ENCODE results near the gene SUGCT.

The SUGCT gene

DNA sequence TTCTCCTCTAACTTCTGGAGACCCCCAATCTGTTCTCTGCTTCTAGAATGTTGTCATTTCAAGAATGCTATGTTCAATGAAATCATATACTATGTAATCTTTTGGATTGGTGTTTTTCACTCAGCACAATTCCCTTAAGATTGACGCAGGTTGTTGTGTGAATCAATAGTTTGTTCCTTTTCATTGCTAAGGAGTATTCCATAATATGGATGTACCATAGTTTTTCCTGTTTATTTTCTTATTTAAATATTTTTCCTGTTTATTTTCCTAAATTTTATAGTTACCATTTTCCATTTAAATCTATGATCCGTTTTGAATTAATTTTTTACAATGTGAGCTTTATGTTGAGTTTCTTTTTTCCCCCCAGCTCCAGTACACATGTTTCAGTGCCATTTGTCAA is 604.5 kb downstream of the SUGCT start:
- no peak overlapping the region for H3K4me3 ChIP-seq (ENCODE audit: low read depth, low read length)
- no peak for DNase-seq
- no peaks in the 10 kb centered on the region for H3K27me3 ChIP-seq (replicated peaks)
- no peak overlapping the region for H3K27ac ChIP-seq
- TF ChIP-seq, protein P1, sequence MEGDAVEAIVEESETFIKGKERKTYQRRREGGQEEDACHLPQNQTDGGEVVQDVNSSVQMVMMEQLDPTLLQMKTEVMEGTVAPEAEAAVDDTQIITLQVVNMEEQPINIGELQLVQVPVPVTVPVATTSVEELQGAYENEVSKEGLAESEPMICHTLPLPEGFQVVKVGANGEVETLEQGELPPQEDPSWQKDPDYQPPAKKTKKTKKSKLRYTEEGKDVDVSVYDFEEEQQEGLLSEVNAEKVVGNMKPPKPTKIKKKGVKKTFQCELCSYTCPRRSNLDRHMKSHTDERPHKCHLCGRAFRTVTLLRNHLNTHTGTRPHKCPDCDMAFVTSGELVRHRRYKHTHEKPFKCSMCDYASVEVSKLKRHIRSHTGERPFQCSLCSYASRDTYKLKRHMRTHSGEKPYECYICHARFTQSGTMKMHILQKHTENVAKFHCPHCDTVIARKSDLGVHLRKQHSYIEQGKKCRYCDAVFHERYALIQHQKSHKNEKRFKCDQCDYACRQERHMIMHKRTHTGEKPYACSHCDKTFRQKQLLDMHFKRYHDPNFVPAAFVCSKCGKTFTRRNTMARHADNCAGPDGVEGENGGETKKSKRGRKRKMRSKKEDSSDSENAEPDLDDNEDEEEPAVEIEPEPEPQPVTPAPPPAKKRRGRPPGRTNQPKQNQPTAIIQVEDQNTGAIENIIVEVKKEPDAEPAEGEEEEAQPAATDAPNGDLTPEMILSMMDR (IDR thresholded peaks at IDR 0.05; ENCODE audit: low read depth, low read length, missing control alignments) = no peak
- in situ Hi-C loops (cut with HindIII; ENCODE audit: low pct_ligation_motif_present, low sequenced_read_pairs) = no loop called here
- no peaks in the 10 kb centered on the region for H3K36me3 ChIP-seq (replicated peaks)

DNA sequence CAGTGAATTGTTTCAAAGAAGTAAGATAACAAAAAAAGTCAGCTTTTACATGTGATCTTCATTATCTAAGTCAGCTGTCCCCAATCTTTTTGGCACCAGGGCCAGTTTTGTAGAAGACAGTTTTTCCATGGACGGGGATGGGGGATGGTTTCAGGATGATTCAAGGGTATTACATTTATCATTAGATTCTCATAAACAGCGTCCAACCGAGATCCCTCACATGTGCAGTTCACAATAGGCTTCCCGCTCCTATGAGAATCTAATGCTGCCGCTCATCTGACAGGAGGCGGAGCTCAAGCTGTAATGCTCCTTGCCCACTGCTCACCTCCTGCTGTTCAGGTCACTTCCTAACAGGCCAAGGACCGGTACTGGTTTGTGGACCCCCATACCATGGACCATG is 607.5 kb downstream of the SUGCT start:
- Histone ChIP-seq H3K27me3 (replicated peaks) (no peaks in the 10 kb centered on the region), H3K36me3 (replicated peaks) (no peaks in the 10 kb centered on the region), H3K27ac (no peak overlapping the region), H3K4me3 (ENCODE audit: low read depth, low read length) (no peak overlapping the region)
- no peak for DNase-seq
- in situ Hi-C loops (cut with HindIII; ENCODE audit: low pct_ligation_motif_present, low sequenced_read_pairs) = no loop called here
- TF ChIP-seq, protein P1 (IDR thresholded peaks at IDR 0.05; ENCODE audit: low read depth, low read length, missing control alignments) = no peak

DNA sequence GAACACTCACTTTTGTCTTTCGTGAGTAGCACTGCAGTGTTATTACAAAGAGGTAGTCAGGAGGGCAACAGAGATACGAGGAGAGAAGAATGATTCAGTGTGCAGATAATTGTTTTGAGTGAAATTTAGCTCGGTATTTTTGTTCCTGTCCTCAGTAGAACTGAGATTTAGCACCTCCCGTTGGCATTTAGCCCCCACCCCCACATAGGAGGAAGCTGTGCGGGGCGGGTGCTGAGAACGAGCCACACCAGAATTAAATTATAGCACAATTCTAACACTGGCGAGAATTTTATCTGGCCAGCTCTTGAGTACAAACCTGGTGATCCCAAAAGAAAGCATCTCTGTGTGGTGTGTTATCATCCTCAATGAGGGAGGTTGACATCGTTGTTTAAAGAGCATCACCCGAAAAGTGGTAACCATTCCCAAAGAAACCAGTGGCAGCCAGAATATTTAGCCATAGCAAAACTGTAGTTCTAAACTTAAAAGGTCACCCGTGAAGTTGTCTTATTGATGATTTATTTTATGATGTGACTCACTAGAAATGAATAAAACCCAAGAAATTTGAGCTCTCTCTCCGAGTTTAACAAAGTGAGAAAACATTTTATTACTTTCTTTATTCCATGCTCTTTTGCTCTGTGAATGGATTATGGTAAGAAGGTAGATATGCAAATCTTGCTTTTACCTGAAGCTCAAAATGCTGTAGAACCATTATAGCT is 612.2 kb downstream of the SUGCT start:
- Histone ChIP-seq H3K27me3 (replicated peaks) (no peaks in the 10 kb centered on the region), H3K36me3 (replicated peaks) (no peaks in the 10 kb centered on the region), H3K4me3 (ENCODE audit: low read depth, low read length) (no peak overlapping the region), H3K27ac (no peak overlapping the region)
- DNase-seq = no peak
- TF ChIP-seq, protein P1 (IDR thresholded peaks at IDR 0.05; ENCODE audit: low read depth, low read length, missing control alignments) = no peak
- in situ Hi-C loops (cut with HindIII; ENCODE audit: low pct_ligation_motif_present, low sequenced_read_pairs) = no loop called here

DNA sequence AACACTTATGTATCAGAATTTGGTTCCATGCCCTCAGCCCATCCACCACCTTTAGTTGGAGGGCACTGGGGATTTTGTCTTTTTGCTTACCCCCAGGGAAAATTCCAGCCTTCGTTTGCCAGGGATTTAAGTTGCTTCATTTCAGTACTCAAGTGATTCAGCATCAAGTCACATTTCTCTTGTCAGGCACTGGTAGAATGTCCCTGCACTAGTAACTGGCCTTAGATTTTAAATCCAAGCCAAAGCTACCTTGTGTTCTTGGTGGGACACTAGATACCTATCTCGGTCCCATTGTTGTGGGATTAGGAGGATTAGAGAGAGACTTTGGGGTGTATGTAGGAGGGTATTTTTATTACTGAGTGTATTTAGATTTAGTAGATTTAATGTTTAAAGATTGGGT is 613.1 kb downstream of the SUGCT start:
- Histone ChIP-seq H3K36me3 (replicated peaks) (no peaks in the 10 kb centered on the region), H3K27ac (no peak overlapping the region), H3K4me3 (ENCODE audit: low read depth, low read length) (no peak overlapping the region), H3K27me3 (replicated peaks) (no peaks in the 10 kb centered on the region)
- DNase-seq = no peak
- TF ChIP-seq, protein P1 (IDR thresholded peaks at IDR 0.05; ENCODE audit: low read depth, low read length, missing control alignments) = no peak
- in situ Hi-C loops (cut with HindIII; ENCODE audit: low pct_ligation_motif_present, low sequenced_read_pairs) = no loop called here

DNA sequence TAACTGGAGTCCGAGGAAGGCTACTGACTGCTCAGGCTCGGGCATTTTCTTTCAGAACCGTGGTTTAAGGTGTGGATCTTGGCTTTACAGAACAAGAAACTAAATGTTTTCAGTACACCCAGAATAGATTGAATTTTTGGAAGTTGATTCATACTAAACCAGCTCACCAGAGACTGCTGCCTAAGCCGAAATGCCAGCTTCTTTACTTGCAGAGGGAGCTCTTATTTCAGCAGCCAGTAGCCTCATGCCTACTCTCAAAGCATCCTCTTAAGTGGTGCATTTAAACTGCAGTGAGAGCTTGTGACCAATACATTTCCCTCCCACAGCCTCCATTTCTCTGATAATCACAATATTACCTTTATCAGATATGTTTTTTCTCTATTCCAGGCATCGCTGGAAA is 615.1 kb downstream of the SUGCT start:
- no peak overlapping the region for H3K4me3 ChIP-seq (ENCODE audit: low read depth, low read length)

More for the DNA sequence above, 615.1 kb downstream of the SUGCT start:
- TF ChIP-seq, protein P1 (IDR thresholded peaks at IDR 0.05; ENCODE audit: low read depth, low read length, missing control alignments) = no peak
- Histone ChIP-seq H3K27ac (no peak overlapping the region), H3K27me3 (replicated peaks) (no peaks in the 10 kb centered on the region), H3K36me3 (replicated peaks) (no peaks in the 10 kb centered on the region)
- no peak for DNase-seq
- in situ Hi-C loops (cut with HindIII; ENCODE audit: low pct_ligation_motif_present, low sequenced_read_pairs) = no loop called here
